AG04450 (cell line): ENCODE results near the gene NCAM1. TPM values are rescaled to one million over a fixed set of nuclear protein-coding genes. Genes with fewer than 3 reads are reported as not detected.

Experiments used
- CTCF ChIA-PET: fragments of 300-600, 350-600 bp; formaldehyde crosslinking; extraction: SDS; loops from one replicate; lab custom pipeline; 2022; ENCODE audit warnings: antibody characterized with exemption, inconsistent platforms; lab: Charles Lee
- POLR2A ChIA-PET: fragments of 350-600 bp; formaldehyde crosslinking; extraction: SDS; loops from one replicate; lab custom pipeline; 2021; ENCODE audit warnings: antibody characterized with exemption, inconsistent platforms; lab: Yijun Ruan, JAX
- DNase-seq: peaks from one replicate; pipeline ENCODE4 v3.0.0-alpha.2; 2011; ENCODE audit warnings: low read depth, low spot score
- H3K27ac ChIP-seq: one replicate; pipeline ENCODE4 v1.5.1; 2012; ENCODE audit warnings: low read depth, low read length, control low read depth
- H3K27me3 ChIP-seq: one replicate; pipeline ENCODE4 v1.6.0; 2012; ENCODE audit warnings: low read length; ENCODE audit not compliant: control insufficient read depth, insufficient read depth
- H3K4me3 ChIP-seq: 2 replicates; pipeline ENCODE4 v1.5.1; 2011; ENCODE audit warnings: mild to moderate bottlenecking, low read depth, low read length, control low read depth
- H3K9me3 ChIP-seq: 2 replicates; pipeline ENCODE4 v1.5.1; 2012; ENCODE audit warnings: low read length; ENCODE audit not compliant: control insufficient read depth, insufficient read depth
- CTCF ChIP-seq: IDR thresholded peaks from 2 replicates; pipeline ENCODE4 v1.5.1; 2011; ENCODE audit warnings: low read depth, low read length, control low read depth, inconsistent platforms
- polyA plus RNA-seq: library from polyadenylated mRNA; depleted of rRNA; stranded (reverse); fragments of >200 nt; gene quantifications from 2 replicates; pipeline ENCODE4 v1.2.3, GENCODE V29; 2011

NCAM1 gene
- polyA plus RNA-seq, 1 experiment = not detected

- ChIA-PET CTCF (no interaction called here), POLR2A (no interaction called here)
- no peak for TF ChIP-seq CTCF
- no peak overlapping the region for H3K27ac ChIP-seq
- H3K27me3 ChIP-seq = peaks cover 25% of the 10 kb centered on the region
- DNase-seq = no peak
- no peaks in the 10 kb centered on the region; the same call in 1 of the 2 replicates for H3K9me3 ChIP-seq
- no peak overlapping the region for H3K4me3 ChIP-seq
Measured at GRCh38 chr11:112966561-112966960, 5.3 kb downstream of the NCAM1 start.

GRCh38 chr11:112967082-112967481 is 5.9 kb downstream of the NCAM1 start:
- no peak overlapping the region for H3K27ac ChIP-seq
- POLR2A ChIA-PET = no interaction called here

GRCh38 chr11:112968941-112969713 is 7.9 kb downstream of the NCAM1 start:
- Histone ChIP-seq H3K4me3 (no peak overlapping the region), H3K27me3 (peaks cover 1% of the 10 kb centered on the region), H3K9me3 (no peaks in the 10 kb centered on the region), H3K27ac (no peak overlapping the region)
- no peak for TF ChIP-seq CTCF
- POLR2A ChIA-PET = no interaction called here
- CTCF ChIA-PET = no interaction called here
- no peak for DNase-seq

More at GRCh38 chr11:112967082-112967481, 5.9 kb downstream of the NCAM1 start:
- Histone ChIP-seq H3K4me3 (no peak overlapping the region), H3K9me3 (no peaks in the 10 kb centered on the region; the same call in 1 of the 2 replicates), H3K27me3 (peaks cover 21% of the 10 kb centered on the region)
- CTCF ChIA-PET = no interaction called here
- DNase-seq = no peak
- TF ChIP-seq CTCF = no peak

GRCh38 chr11:112971195-112971594 is 10.0 kb downstream of the NCAM1 start:
- POLR2A ChIA-PET = no interaction called here

More at GRCh38 chr11:112971195-112971594, 10.0 kb downstream of the NCAM1 start:
- no peaks in the 10 kb centered on the region for H3K9me3 ChIP-seq
- H3K27me3 ChIP-seq = no peaks in the 10 kb centered on the region
- H3K27ac ChIP-seq = no peak overlapping the region
- H3K4me3 ChIP-seq = no peak overlapping the region
- CTCF ChIA-PET = no interaction called here
- TF ChIP-seq CTCF = no peak
- no peak for DNase-seq
